Neural progenitor cell (in vitro differentiated cells): Measurements from ENCODE around the gene NME5.

Experiments used
- EZH2 ChIP-seq: fragments of 200-600 bp; sonication (generic); IDR thresholded peaks from 2 replicates; pipeline ENCODE4 v1.6.1; 2017; ENCODE audit warnings: antibody characterized with exemption, mild to moderate bottlenecking, moderate library complexity
- EZH2phosphoT487 ChIP-seq: fragments of 200-600 bp; sonication (generic); IDR thresholded peaks from 2 replicates; pipeline ENCODE4 v1.6.1; 2017; ENCODE audit warnings: antibody characterized with exemption
- TF ChIP-seq, protein P1 (sequence below): fragments of 200-600 bp; sonication (generic); IDR thresholded peaks from 2 replicates; pipeline ENCODE4 v1.5.1; 2017; ENCODE audit warnings: antibody characterized with exemption, mild to moderate bottlenecking

DNA sequence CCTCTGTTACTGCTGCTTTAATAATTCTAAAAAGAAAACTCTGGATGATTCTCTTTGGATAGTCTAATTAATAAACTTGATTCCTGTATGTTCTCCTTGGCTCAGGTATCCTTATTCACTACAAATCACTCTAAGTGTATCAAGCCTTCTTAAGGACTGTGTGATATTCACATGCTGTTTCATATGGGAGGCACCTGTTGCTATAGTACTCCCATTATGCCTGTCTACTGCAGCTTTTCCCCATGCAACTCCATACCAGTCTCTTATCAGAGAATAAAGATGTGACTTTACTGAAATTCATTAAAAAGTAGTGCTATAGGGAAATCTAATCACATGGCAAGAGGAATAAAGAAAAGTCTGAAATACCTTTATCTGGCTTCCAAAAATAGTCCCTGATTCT lies 24.5 kb upstream of the NME5 start:
- TF ChIP-seq, protein P1, sequence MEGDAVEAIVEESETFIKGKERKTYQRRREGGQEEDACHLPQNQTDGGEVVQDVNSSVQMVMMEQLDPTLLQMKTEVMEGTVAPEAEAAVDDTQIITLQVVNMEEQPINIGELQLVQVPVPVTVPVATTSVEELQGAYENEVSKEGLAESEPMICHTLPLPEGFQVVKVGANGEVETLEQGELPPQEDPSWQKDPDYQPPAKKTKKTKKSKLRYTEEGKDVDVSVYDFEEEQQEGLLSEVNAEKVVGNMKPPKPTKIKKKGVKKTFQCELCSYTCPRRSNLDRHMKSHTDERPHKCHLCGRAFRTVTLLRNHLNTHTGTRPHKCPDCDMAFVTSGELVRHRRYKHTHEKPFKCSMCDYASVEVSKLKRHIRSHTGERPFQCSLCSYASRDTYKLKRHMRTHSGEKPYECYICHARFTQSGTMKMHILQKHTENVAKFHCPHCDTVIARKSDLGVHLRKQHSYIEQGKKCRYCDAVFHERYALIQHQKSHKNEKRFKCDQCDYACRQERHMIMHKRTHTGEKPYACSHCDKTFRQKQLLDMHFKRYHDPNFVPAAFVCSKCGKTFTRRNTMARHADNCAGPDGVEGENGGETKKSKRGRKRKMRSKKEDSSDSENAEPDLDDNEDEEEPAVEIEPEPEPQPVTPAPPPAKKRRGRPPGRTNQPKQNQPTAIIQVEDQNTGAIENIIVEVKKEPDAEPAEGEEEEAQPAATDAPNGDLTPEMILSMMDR, result no peak
- TF ChIP-seq EZH2phosphoT487 (no peak), EZH2 (no peak)
